GM23338 (cell line): Measurements from ENCODE around the gene SLAMF9. TPM values are rescaled to one million over a fixed set of nuclear protein-coding genes. Genes with fewer than 3 reads are reported as not detected.

Experiments used
- ATAC-seq: fragments of 200-7000 bp; cut with Tn5 transposase; 3 replicates; pipeline ENCODE4 v1.9.1; 2020
- DNase-seq: peaks from one replicate; pipeline ENCODE4 v3.0.0-alpha.2; 2015; ENCODE audit warnings: low spot score
- H2AFZ ChIP-seq: fragments of 200-600 bp; sonication (generic); 2 replicates; pipeline ENCODE4 v1.8.0; 2016; ENCODE audit warnings: antibody characterized with exemption, mild to moderate bottlenecking, moderate library complexity
- H3F3A ChIP-seq: fragments of 200-600 bp; sonication (generic); replicated peaks from 2 replicates; pipeline ENCODE4 v1.8.0; 2017; ENCODE audit warnings: antibody characterized with exemption, mixed run types, low read depth
- H3K27ac ChIP-seq: fragments of 200-600 bp; sonication (generic); 2 replicates; pipeline ENCODE4 v1.6.1; 2016; ENCODE audit warnings: low read depth
- H3K27me3 ChIP-seq: fragments of 200-600 bp; sonication (generic); 2 replicates; pipeline ENCODE4 v1.8.0; 2016; ENCODE audit warnings: mild to moderate bottlenecking, mixed run types, moderate library complexity; ENCODE audit not compliant: insufficient read depth
- H3K36me3 ChIP-seq: fragments of 200-600 bp; sonication (generic); 2 replicates; pipeline ENCODE4 v1.8.0; 2016; ENCODE audit warnings: mild to moderate bottlenecking; ENCODE audit not compliant: insufficient read depth
- H3K4me1 ChIP-seq: fragments of 200-600 bp; sonication (generic); 2 replicates; pipeline ENCODE4 v1.8.0; 2016; ENCODE audit warnings: mild to moderate bottlenecking, moderate library complexity; ENCODE audit not compliant: insufficient read depth
- H3K4me2 ChIP-seq: fragments of 200-600 bp; sonication (generic); 2 replicates; pipeline ENCODE4 v1.7.1; 2017; ENCODE audit warnings: mixed run types
- H3K4me3 ChIP-seq: fragments of 200-600 bp; sonication (generic); 2 replicates; pipeline ENCODE4 v1.6.1; 2016; ENCODE audit warnings: mixed run types
- H3K79me2 ChIP-seq: fragments of 200-600 bp; sonication (generic); replicated peaks from 2 replicates; pipeline ENCODE4 v1.8.0; 2017; ENCODE audit warnings: mild to moderate bottlenecking; ENCODE audit not compliant: insufficient read depth
- H3K9me2 ChIP-seq: fragments of 200-600 bp; sonication (generic); 2 replicates; pipeline ENCODE4 v1.8.0; 2017; ENCODE audit not compliant: insufficient read depth
- H4K20me1 ChIP-seq: fragments of 200-600 bp; sonication (generic); replicated peaks from 2 replicates; pipeline ENCODE4 v1.8.0; 2017; ENCODE audit warnings: mild to moderate bottlenecking; ENCODE audit not compliant: insufficient read depth
- H3K27ac Mint-ChIP-seq: 2 replicates; pipeline ENCODE4 v1.8.0; 2020; ENCODE audit warnings: inconsistent platforms, mild to moderate bottlenecking, moderate library complexity, mixed read lengths
- H3K27me3 Mint-ChIP-seq: 3 replicates; pipeline ENCODE4 v1.8.0; 2022; ENCODE audit warnings: low read depth, mild to moderate bottlenecking, moderate library complexity, mixed read lengths, inconsistent platforms; ENCODE audit not compliant: insufficient read depth, poor library complexity
- H3K36me3 Mint-ChIP-seq: 3 replicates; pipeline ENCODE4 v1.8.0; 2021; ENCODE audit warnings: low read depth, mild to moderate bottlenecking, inconsistent platforms, moderate library complexity, mixed read lengths
- H3K4me1 Mint-ChIP-seq: 3 replicates; pipeline ENCODE4 v1.8.0; 2020; ENCODE audit warnings: mild to moderate bottlenecking, inconsistent platforms, mixed read lengths
- H3K4me3 Mint-ChIP-seq: 3 replicates; pipeline ENCODE4 v1.8.0; 2021; ENCODE audit warnings: moderate library complexity, mild to moderate bottlenecking, inconsistent platforms, mixed read lengths
- H3K9me3 Mint-ChIP-seq: 3 replicates; pipeline ENCODE4 v1.8.0; 2020; ENCODE audit warnings: moderate library complexity, mild to moderate bottlenecking, inconsistent platforms, mixed read lengths
- CREB1 ChIP-seq: fragments of 250-450 bp; sonication (Bioruptor Pico); IDR thresholded peaks from 2 replicates; pipeline ENCODE4 v1.5.0; 2020; ENCODE audit warnings: low read depth, mild to moderate bottlenecking, moderate library complexity
- EZH2 ChIP-seq: fragments of 200-600 bp; sonication (generic); IDR thresholded peaks from one replicate; pipeline ENCODE4 v1.8.0; 2017; ENCODE audit warnings: antibody characterized with exemption, mild to moderate bottlenecking, low read depth; ENCODE audit not compliant: unreplicated experiment
- EZH2phosphoT487 ChIP-seq: fragments of 200-600 bp; sonication (generic); IDR thresholded peaks from one replicate; pipeline ENCODE4 v1.8.1; 2018; ENCODE audit warnings: antibody characterized with exemption; ENCODE audit not compliant: unreplicated experiment
- JUNB ChIP-seq: IDR thresholded peaks from one replicate; pipeline ENCODE4 v1.6.1; 2016; ENCODE audit warnings: antibody characterized with exemption; ENCODE audit not compliant: unreplicated experiment
- NANOG ChIP-seq: IDR thresholded peaks from 2 replicates; pipeline ENCODE4 v1.6.1; 2016; ENCODE audit warnings: antibody characterized with exemption, borderline replicate concordance
- POLR2AphosphoS5 ChIP-seq: IDR thresholded peaks from 2 replicates; pipeline ENCODE4 v1.6.1; 2016; ENCODE audit warnings: antibody characterized with exemption, low read depth
- STAT1 ChIP-seq: IDR thresholded peaks from one replicate; pipeline ENCODE4 v1.6.1; 2016; ENCODE audit warnings: antibody characterized with exemption; ENCODE audit not compliant: unreplicated experiment
- ZNF114 ChIP-seq: fragments of 250-450 bp; sonication (Bioruptor Pico); IDR thresholded peaks from 2 replicates; pipeline ENCODE4 v1.5.0; 2020; ENCODE audit warnings: mild to moderate bottlenecking, moderate library complexity
- ZNF331 ChIP-seq: fragments of 250-450 bp; sonication (Bioruptor Pico); IDR thresholded peaks from 2 replicates; pipeline ENCODE4 v1.5.0; 2020; ENCODE audit warnings: low read depth, mild to moderate bottlenecking, moderate library complexity
- polyA plus RNA-seq: library from polyadenylated mRNA; unstranded; fragments of >200 nt; fragmentation: Nextera tagmentation; extraction: Ambion mirVana; gene quantifications from 2 replicates; pipeline ENCODE4 v1.2.1, GENCODE V29; 2016
- total RNA-seq: library from RNA; depleted of rRNA; stranded (reverse); fragments of >200 nt; shearing (Covaris generic); gene quantifications from 2 replicates; pipeline ENCODE4 v1.2.3, GENCODE V29; 2014
- TF ChIP-seq, protein P1 (sequence below): IDR thresholded peaks from one replicate; pipeline ENCODE4 v1.6.1; 2018; ENCODE audit warnings: antibody characterized with exemption; ENCODE audit not compliant: unreplicated experiment
- TF ChIP-seq, protein P2 (sequence below): IDR thresholded peaks from 2 replicates; pipeline ENCODE4 v1.6.1; 2016; ENCODE audit warnings: antibody characterized with exemption
- TF ChIP-seq, protein P3 (sequence below), 2 experiments: fragments of 200-600 bp in 1 of 2; sonication (generic) in 1 of 2; conservative IDR thresholded peaks; 2 replicates each; pipeline versions ENCODE4 v1.5.1 to v1.6.1; 2016 to 2017; ENCODE audit warnings: antibody characterized with exemption in 2 of 2, low read depth in 2 of 2, mild to moderate bottlenecking in 2 of 2, moderate library complexity in 1 of 2
- TF ChIP-seq, protein P4 (sequence below): fragments of 250-450 bp; sonication (Bioruptor Pico); IDR thresholded peaks from 2 replicates; pipeline ENCODE4 v1.5.0; 2020; ENCODE audit warnings: mild to moderate bottlenecking, moderate library complexity

The SLAMF9 gene
- total and polyA plus RNA-seq, 2 experiments from 2014 or later: not detected

DNA sequence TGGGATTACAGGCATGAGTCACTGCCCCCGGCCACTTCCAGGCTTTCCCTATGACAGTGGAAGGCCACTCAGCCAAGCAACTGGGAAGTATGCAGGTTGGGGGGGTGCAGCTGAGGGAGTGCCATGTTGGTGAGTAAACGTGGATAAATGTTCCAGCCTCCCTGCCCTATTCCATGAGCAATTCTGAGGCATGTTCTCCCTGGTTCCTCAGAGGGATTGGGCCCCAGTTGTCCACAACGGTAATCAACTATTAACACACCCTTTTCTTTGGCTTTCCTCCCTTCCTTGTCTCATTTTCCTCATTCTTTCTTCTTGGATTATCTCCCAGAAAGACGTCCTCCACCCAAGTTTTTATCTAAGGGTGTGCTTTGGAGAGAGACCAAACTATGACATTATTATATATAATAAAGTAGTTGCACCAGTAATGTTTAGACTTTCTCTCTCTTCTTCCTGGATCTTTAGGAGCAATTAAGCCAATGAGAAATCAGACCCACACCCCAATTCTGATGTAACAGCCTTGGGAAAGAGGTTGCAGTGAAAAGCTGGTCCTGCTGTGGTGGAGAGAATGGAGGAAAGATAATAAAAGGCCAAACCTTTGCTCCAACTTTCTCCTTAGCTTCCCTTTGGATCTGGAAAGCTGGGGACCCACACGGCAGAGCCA, 6.8 kb upstream of the SLAMF9 start:
- H3K4me1 ChIP-seq: peaks cover 9% of the 10 kb centered on the region; the same call in 1 of the 2 replicates
- H3K4me3 ChIP-seq: no peak overlapping the region
- ATAC-seq (no peak), DNase-seq (no peak)
- Mint-ChIP-seq H3K4me1 (peaks cover 2% of the 10 kb centered on the region), H3K27ac (no peak overlapping the region), H3K4me3 (no peak overlapping the region), H3K9me3 (no peaks in the 10 kb centered on the region), H3K36me3 (no peaks in the 10 kb centered on the region), H3K27me3 (peaks cover 4% of the 10 kb centered on the region)
- H3F3A ChIP-seq: no peaks in the 10 kb centered on the region
- no peak overlapping the region for H2AFZ ChIP-seq
- H3K27me3 ChIP-seq: no peaks in the 10 kb centered on the region
- no peak overlapping the region for H3K4me2 ChIP-seq
- H3K9me2 ChIP-seq: no peaks in the 10 kb centered on the region
- TF ChIP-seq, protein P1, sequence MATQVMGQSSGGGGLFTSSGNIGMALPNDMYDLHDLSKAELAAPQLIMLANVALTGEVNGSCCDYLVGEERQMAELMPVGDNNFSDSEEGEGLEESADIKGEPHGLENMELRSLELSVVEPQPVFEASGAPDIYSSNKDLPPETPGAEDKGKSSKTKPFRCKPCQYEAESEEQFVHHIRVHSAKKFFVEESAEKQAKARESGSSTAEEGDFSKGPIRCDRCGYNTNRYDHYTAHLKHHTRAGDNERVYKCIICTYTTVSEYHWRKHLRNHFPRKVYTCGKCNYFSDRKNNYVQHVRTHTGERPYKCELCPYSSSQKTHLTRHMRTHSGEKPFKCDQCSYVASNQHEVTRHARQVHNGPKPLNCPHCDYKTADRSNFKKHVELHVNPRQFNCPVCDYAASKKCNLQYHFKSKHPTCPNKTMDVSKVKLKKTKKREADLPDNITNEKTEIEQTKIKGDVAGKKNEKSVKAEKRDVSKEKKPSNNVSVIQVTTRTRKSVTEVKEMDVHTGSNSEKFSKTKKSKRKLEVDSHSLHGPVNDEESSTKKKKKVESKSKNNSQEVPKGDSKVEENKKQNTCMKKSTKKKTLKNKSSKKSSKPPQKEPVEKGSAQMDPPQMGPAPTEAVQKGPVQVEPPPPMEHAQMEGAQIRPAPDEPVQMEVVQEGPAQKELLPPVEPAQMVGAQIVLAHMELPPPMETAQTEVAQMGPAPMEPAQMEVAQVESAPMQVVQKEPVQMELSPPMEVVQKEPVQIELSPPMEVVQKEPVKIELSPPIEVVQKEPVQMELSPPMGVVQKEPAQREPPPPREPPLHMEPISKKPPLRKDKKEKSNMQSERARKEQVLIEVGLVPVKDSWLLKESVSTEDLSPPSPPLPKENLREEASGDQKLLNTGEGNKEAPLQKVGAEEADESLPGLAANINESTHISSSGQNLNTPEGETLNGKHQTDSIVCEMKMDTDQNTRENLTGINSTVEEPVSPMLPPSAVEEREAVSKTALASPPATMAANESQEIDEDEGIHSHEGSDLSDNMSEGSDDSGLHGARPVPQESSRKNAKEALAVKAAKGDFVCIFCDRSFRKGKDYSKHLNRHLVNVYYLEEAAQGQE: no peak
- TF ChIP-seq, protein P2, sequence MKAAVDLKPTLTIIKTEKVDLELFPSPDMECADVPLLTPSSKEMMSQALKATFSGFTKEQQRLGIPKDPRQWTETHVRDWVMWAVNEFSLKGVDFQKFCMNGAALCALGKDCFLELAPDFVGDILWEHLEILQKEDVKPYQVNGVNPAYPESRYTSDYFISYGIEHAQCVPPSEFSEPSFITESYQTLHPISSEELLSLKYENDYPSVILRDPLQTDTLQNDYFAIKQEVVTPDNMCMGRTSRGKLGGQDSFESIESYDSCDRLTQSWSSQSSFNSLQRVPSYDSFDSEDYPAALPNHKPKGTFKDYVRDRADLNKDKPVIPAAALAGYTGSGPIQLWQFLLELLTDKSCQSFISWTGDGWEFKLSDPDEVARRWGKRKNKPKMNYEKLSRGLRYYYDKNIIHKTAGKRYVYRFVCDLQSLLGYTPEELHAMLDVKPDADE: no peak
- TF ChIP-seq NANOG (no peak), ZNF114 (CRISPR knock-in tag) (no peak), EZH2phosphoT487 (no peak), JUNB (no peak), EZH2 (no peak), ZNF331 (CRISPR knock-in tag) (no peak), STAT1 (no peak), CREB1 (no peak), POLR2AphosphoS5 (no peak)
- TF ChIP-seq, protein P3, sequence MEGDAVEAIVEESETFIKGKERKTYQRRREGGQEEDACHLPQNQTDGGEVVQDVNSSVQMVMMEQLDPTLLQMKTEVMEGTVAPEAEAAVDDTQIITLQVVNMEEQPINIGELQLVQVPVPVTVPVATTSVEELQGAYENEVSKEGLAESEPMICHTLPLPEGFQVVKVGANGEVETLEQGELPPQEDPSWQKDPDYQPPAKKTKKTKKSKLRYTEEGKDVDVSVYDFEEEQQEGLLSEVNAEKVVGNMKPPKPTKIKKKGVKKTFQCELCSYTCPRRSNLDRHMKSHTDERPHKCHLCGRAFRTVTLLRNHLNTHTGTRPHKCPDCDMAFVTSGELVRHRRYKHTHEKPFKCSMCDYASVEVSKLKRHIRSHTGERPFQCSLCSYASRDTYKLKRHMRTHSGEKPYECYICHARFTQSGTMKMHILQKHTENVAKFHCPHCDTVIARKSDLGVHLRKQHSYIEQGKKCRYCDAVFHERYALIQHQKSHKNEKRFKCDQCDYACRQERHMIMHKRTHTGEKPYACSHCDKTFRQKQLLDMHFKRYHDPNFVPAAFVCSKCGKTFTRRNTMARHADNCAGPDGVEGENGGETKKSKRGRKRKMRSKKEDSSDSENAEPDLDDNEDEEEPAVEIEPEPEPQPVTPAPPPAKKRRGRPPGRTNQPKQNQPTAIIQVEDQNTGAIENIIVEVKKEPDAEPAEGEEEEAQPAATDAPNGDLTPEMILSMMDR (conservative IDR thresholded peaks at IDR 0.05; ENCODE audit: low read depth in 2 of 2): no peak
- TF ChIP-seq, protein P4, sequence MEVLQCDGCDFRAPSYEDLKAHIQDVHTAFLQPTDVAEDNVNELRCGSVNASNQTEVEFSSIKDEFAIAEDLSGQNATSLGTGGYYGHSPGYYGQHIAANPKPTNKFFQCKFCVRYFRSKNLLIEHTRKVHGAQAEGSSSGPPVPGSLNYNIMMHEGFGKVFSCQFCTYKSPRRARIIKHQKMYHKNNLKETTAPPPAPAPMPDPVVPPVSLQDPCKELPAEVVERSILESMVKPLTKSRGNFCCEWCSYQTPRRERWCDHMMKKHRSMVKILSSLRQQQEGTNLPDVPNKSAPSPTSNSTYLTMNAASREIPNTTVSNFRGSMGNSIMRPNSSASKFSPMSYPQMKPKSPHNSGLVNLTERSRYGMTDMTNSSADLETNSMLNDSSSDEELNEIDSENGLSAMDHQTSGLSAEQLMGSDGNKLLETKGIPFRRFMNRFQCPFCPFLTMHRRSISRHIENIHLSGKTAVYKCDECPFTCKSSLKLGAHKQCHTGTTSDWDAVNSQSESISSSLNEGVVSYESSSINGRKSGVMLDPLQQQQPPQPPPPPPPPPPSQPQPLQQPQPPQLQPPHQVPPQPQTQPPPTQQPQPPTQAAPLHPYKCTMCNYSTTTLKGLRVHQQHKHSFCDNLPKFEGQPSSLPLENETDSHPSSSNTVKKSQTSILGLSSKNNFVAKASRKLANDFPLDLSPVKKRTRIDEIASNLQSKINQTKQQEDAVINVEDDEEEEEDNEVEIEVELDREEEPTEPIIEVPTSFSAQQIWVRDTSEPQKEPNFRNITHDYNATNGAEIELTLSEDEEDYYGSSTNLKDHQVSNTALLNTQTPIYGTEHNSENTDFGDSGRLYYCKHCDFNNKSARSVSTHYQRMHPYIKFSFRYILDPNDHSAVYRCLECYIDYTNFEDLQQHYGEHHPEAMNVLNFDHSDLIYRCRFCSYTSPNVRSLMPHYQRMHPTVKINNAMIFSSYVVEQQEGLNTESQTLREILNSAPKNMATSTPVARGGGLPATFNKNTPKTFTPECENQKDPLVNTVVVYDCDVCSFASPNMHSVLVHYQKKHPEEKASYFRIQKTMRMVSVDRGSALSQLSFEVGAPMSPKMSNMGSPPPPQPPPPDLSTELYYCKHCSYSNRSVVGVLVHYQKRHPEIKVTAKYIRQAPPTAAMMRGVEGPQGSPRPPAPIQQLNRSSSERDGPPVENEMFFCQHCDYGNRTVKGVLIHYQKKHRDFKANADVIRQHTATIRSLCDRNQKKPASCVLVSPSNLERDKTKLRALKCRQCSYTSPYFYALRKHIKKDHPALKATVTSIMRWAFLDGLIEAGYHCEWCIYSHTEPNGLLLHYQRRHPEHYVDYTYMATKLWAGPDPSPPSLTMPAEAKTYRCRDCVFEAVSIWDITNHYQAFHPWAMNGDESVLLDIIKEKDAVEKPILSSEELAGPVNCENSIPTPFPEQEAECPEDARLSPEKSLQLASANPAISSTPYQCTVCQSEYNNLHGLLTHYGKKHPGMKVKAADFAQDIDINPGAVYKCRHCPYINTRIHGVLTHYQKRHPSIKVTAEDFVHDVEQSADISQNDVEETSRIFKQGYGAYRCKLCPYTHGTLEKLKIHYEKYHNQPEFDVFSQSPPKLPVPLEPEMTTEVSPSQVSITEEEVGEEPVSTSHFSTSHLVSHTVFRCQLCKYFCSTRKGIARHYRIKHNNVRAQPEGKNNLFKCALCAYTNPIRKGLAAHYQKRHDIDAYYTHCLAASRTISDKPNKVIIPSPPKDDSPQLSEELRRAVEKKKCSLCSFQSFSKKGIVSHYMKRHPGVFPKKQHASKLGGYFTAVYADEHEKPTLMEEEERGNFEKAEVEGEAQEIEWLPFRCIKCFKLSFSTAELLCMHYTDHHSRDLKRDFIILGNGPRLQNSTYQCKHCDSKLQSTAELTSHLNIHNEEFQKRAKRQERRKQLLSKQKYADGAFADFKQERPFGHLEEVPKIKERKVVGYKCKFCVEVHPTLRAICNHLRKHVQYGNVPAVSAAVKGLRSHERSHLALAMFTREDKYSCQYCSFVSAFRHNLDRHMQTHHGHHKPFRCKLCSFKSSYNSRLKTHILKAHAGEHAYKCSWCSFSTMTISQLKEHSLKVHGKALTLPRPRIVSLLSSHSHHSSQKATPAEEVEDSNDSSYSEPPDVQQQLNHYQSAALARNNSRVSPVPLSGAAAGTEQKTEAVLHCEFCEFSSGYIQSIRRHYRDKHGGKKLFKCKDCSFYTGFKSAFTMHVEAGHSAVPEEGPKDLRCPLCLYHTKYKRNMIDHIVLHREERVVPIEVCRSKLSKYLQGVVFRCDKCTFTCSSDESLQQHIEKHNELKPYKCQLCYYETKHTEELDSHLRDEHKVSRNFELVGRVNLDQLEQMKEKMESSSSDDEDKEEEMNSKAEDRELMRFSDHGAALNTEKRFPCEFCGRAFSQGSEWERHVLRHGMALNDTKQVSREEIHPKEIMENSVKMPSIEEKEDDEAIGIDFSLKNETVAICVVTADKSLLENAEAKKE (CRISPR knock-in tag): no peak
- no peaks in the 10 kb centered on the region for H3K36me3 ChIP-seq
- H3K79me2 ChIP-seq: no peaks in the 10 kb centered on the region
- no peaks in the 10 kb centered on the region for H4K20me1 ChIP-seq
- no peak overlapping the region for H3K27ac ChIP-seq
